DND-41 (cell line): Measurements from ENCODE around the gene ERP29.

Source experiments
- CTCF ChIP-seq: IDR thresholded peaks from 2 replicates; pipeline ENCODE4 v1.5.1; 2012; ENCODE audit warnings: borderline replicate concordance, low read length, moderate library complexity, mild to moderate bottlenecking; ENCODE audit not compliant: poor library complexity, severe bottlenecking; ENCODE audit errors: extremely low read depth
- EZH2 ChIP-seq: IDR thresholded peaks from 3 replicates; pipeline ENCODE4 v1.6.1; 2012; ENCODE audit warnings: borderline replicate concordance, low read depth, mild to moderate bottlenecking, moderate library complexity, low read length, inconsistent platforms; ENCODE audit not compliant: severe bottlenecking

- TF ChIP-seq CTCF: no peak
- TF ChIP-seq EZH2: no peak
Measured at GRCh38 chr12:112066566-112066965, 53.3 kb downstream of the ERP29 start.
